Measurements from ENCODE around the gene IMPA2. TPM values are rescaled to one million over a fixed set of nuclear protein-coding genes. Genes with fewer than 3 reads are reported as not detected.

IMPA2 gene
- total and polyA plus RNA-seq, 2 of the 13 experiments (the other 11 are each of a cell fraction or from before 2014, with no cell fraction given), result 37.8 to 71.8 TPM

GRCh38 chr18:12008181-12008767 is 27.0 kb downstream of the IMPA2 start (continued):
- peak; percentile 71 for TF ChIP-seq ZFX (CRISPR knock-in tag; IDR thresholded peaks at IDR 0.05; ENCODE audit: low read depth)
- no peak for TF ChIP-seq ETV6 (CRISPR knock-in tag; conservative IDR thresholded peaks at IDR 0.05)
- TF ChIP-seq TEAD3 (CRISPR knock-in tag; optimal IDR thresholded peaks at IDR 0.05; ENCODE audit: borderline replicate concordance), result peak; percentile 96
- TF ChIP-seq ZGPAT (CRISPR knock-in tag; IDR thresholded peaks at IDR 0.05), result peak; percentile 91
- no peak for TF ChIP-seq CREBL2 (CRISPR knock-in tag; IDR thresholded peaks at IDR 0.05; ENCODE audit: borderline replicate concordance)
- no peak for TF ChIP-seq SMAD9 (CRISPR knock-in tag; IDR thresholded peaks at IDR 0.05)
- no peak for TF ChIP-seq AGO2 (optimal IDR thresholded peaks at IDR 0.05; ENCODE audit: low read depth, low read length)
- TF ChIP-seq TCF7 (IDR thresholded peaks at IDR 0.05; ENCODE audit: low read depth), result peak; percentile 97
- TF ChIP-seq ZNF562 (CRISPR knock-in tag; IDR thresholded peaks at IDR 0.05; ENCODE audit: borderline replicate concordance), result no peak
- no peak for TF ChIP-seq NFIB (CRISPR knock-in tag; IDR thresholded peaks at IDR 0.05; ENCODE audit: borderline replicate concordance)
- TF ChIP-seq ZNF841 (CRISPR knock-in tag; IDR thresholded peaks at IDR 0.05; ENCODE audit: borderline replicate concordance), result no peak
- peak; percentile 87 for TF ChIP-seq ZNF205 (CRISPR knock-in tag; IDR thresholded peaks at IDR 0.05)
- TF ChIP-seq ZHX2 (IDR thresholded peaks at IDR 0.05; ENCODE audit: low read depth), result no peak
- no peak for TF ChIP-seq ZHX2 (CRISPR knock-in tag; IDR thresholded peaks at IDR 0.05; ENCODE audit: borderline replicate concordance)
- TF ChIP-seq ZNF83 (CRISPR knock-in tag; IDR thresholded peaks at IDR 0.05; ENCODE audit: borderline replicate concordance), result no peak; the same call in 1 of the 2 replicates
- no peak for TF ChIP-seq ZNF180 (CRISPR knock-in tag; IDR thresholded peaks at IDR 0.05; ENCODE audit: borderline replicate concordance, low read depth)
- no peak for TF ChIP-seq ZNF737 (CRISPR knock-in tag; IDR thresholded peaks at IDR 0.05; ENCODE audit: borderline replicate concordance)
- peak; percentile 95 for TF ChIP-seq RXRB (CRISPR knock-in tag; IDR thresholded peaks at IDR 0.05; ENCODE audit: borderline replicate concordance)
- TF ChIP-seq MXD3 (CRISPR knock-in tag; IDR thresholded peaks at IDR 0.05), result no peak
- peak; percentile 98 for TF ChIP-seq ZBTB7B (CRISPR knock-in tag; IDR thresholded peaks at IDR 0.05)
- TF ChIP-seq ZNF782 (CRISPR knock-in tag; IDR thresholded peaks at IDR 0.05; ENCODE audit: borderline replicate concordance), result no peak
- peak; percentile 83 for TF ChIP-seq JUN (CRISPR knock-in tag; IDR thresholded peaks at IDR 0.05)
- TF ChIP-seq KDM5B (CRISPR knock-in tag; IDR thresholded peaks at IDR 0.05; ENCODE audit: borderline replicate concordance), result peak; percentile 41; the same call in 1 of the 2 replicates
- TF ChIP-seq ZNF256 (CRISPR knock-in tag; conservative IDR thresholded peaks at IDR 0.05), result no peak

Measured in HepG2 (cell line).